ENCODE measurements around the gene STXBP4. TPM values are rescaled to one million over a fixed set of nuclear protein-coding genes. Genes with fewer than 3 reads are reported as not detected.

Gene STXBP4
- total RNA-seq, 3 donors from 2014 or later (not counting 1 experiment from before 2014, with no cell fraction given) = 4.9 to 10.3 (median 7.6) TPM

GRCh38 chr17:54956791-54957190, 11.8 kb upstream of the STXBP4 start:
- Mint-ChIP-seq H3K36me3 (peaks cover 19% of the 10 kb centered on the region), H3K27ac (peak overlapping the region in 1 of 2 donors; percentile 41), H3K9me3 (no peaks in the 10 kb centered on the region), H3K4me1 (no peaks in the 10 kb centered on the region), H3K4me3 (no peak overlapping the region), H3K27me3 (ENCODE audit: low read depth in 2 of 2) (no peaks in the 10 kb centered on the region)
- WGBS (ENCODE audit: insufficient coverage) = 90% methylated on average over 3 of the region's 3 CpGs
- TF ChIP-seq CTCF (IDR thresholded peaks at IDR 0.05) = no peak
- DNase-seq (no peak), ATAC-seq (no peak)
- Histone ChIP-seq H3K9me3 (ENCODE audit: control insufficient read depth, insufficient read depth, low read length) (no peaks in the 10 kb centered on the region), H3K27ac (ENCODE audit: low read length) (no peak overlapping the region), H3K4me3 (ENCODE audit: low read length) (no peak overlapping the region), H3K36me3 (ENCODE audit: control insufficient read depth, insufficient read depth, low read length) (peaks cover 15% of the 10 kb centered on the region), H3K27me3 (ENCODE audit: control insufficient read depth, insufficient read depth, low read length) (no peaks in the 10 kb centered on the region), H3K4me1 (ENCODE audit: control insufficient read depth, insufficient read depth, low read length) (no peaks in the 10 kb centered on the region)
- intact Hi-C loops (cut with micrococcal nuclease) = no loop called here

- no peak for TF ChIP-seq CTCF (IDR thresholded peaks at IDR 0.05)
- under 1% methylated on average over 19 of the region's 21 CpGs for WGBS (ENCODE audit: insufficient coverage)
- intact Hi-C loops (cut with micrococcal nuclease) = loop anchor here (2.0 kb wide), 1 partner anchor 453 kb away; the partner anchor contains the start of gene MMD
Measured at GRCh38 chr17:54967621-54968261, 824 bp upstream of the STXBP4 start.

GRCh38 chr17:54968988-54969332, 395 bp downstream of the STXBP4 start:
- no peak for DNase-seq
- 0% methylated on average over 13 of the region's 13 CpGs for WGBS (ENCODE audit: insufficient coverage)
- H3K27ac Mint-ChIP-seq = no peak overlapping the region

More at GRCh38 chr17:54967621-54968261, 824 bp upstream of the STXBP4 start:
- ATAC-seq (peak; percentile 7 to 19 (median 15)), DNase-seq (no peak)
- H3K4me1 Mint-ChIP-seq = no peaks in the 10 kb centered on the region
- Histone ChIP-seq H3K27me3 (ENCODE audit: control insufficient read depth, insufficient read depth, low read length) (no peaks in the 10 kb centered on the region), H3K27ac (ENCODE audit: low read length) (peak overlapping the region; percentile 76), H3K36me3 (ENCODE audit: control insufficient read depth, insufficient read depth, low read length) (peaks cover 17% of the 10 kb centered on the region), H3K4me3 (ENCODE audit: low read length) (peak overlapping the region; percentile 91), H3K9me3 (ENCODE audit: control insufficient read depth, insufficient read depth, low read length) (no peaks in the 10 kb centered on the region), H3K4me1 (ENCODE audit: control insufficient read depth, insufficient read depth, low read length) (peaks cover 14% of the 10 kb centered on the region)
- no peak overlapping the region for H3K27ac Mint-ChIP-seq
- H3K36me3 Mint-ChIP-seq = no peaks in the 10 kb centered on the region
- no peaks in the 10 kb centered on the region for H3K27me3 Mint-ChIP-seq (ENCODE audit: low read depth in 2 of 2)
- no peak overlapping the region for H3K4me3 Mint-ChIP-seq
- no peaks in the 10 kb centered on the region for H3K9me3 Mint-ChIP-seq

More at GRCh38 chr17:54968988-54969332, 395 bp downstream of the STXBP4 start:
- TF ChIP-seq CTCF (IDR thresholded peaks at IDR 0.05) = no peak
- H3K9me3 ChIP-seq (ENCODE audit: control insufficient read depth, insufficient read depth, low read length) = no peaks in the 10 kb centered on the region
- Mint-ChIP-seq H3K27me3 (ENCODE audit: low read depth in 2 of 2) (no peaks in the 10 kb centered on the region), H3K4me3 (no peak overlapping the region), H3K36me3 (no peaks in the 10 kb centered on the region), H3K9me3 (no peaks in the 10 kb centered on the region), H3K4me1 (no peaks in the 10 kb centered on the region)
- intact Hi-C loops (cut with micrococcal nuclease) = loop anchor here (2.0 kb wide), 1 partner anchor 452 kb away; the partner anchor contains the start of gene MMD
- peaks cover 7% of the 10 kb centered on the region for H3K36me3 ChIP-seq (ENCODE audit: control insufficient read depth, insufficient read depth, low read length)
- peak overlapping the region; percentile 76 for H3K27ac ChIP-seq (ENCODE audit: low read length)
- peak overlapping the region; percentile 91 for H3K4me3 ChIP-seq (ENCODE audit: low read length)
- H3K4me1 ChIP-seq (ENCODE audit: control insufficient read depth, insufficient read depth, low read length) = peaks cover 14% of the 10 kb centered on the region
- no peaks in the 10 kb centered on the region for H3K27me3 ChIP-seq (ENCODE audit: control insufficient read depth, insufficient read depth, low read length)
- peak; percentile 23 to 46 (median 32) for ATAC-seq
